A549 (cell line): ENCODE data around the gene RPS24. TPM values are rescaled to one million over a fixed set of nuclear protein-coding genes. Genes with fewer than 3 reads are reported as not detected.

Experiments used
- ATOH8 ChIP-seq: fragments of 250-450 bp; sonication (Bioruptor Pico); IDR thresholded peaks from 2 replicates; pipeline ENCODE4 v1.5.0; 2020; ENCODE audit warnings: low read depth, mild to moderate bottlenecking, moderate library complexity
- BCL3 ChIP-seq: fragments of >200 bp; sonication (Bioruptor Twin); formaldehyde crosslinking; IDR thresholded peaks from 3 replicates; pipeline ENCODE4 v1.6.1; 2016
- BHLHE40 ChIP-seq: IDR thresholded peaks from 2 replicates; pipeline ENCODE4 v1.6.1; 2012; ENCODE audit warnings: low read depth, low read length, inconsistent platforms
- CBX2 ChIP-seq: fragments of 200-600 bp; sonication (generic); IDR thresholded peaks from 2 replicates; pipeline ENCODE4 v1.6.1; 2016; ENCODE audit warnings: low read depth, mild to moderate bottlenecking, borderline replicate concordance
- CBX8 ChIP-seq: fragments of 200-600 bp; sonication (generic); IDR thresholded peaks from 2 replicates; pipeline ENCODE4 v1.6.1; 2016
- CEBPB ChIP-seq, 2 experiments: fragments of >200 bp in 1 of 2; sonication (Bioruptor Twin) in 1 of 2; formaldehyde crosslinking in 1 of 2; IDR thresholded peaks; 2 replicates each; pipeline ENCODE4 v1.6.1; 2012 to 2016
- CHD2 ChIP-seq: fragments of 150-350 bp; IDR thresholded peaks from 2 replicates; pipeline ENCODE4 v1.6.1; 2014; ENCODE audit warnings: low read length; ENCODE audit not compliant: partially characterized antibody
- CHD4 ChIP-seq: fragments of 200-600 bp; sonication (generic); IDR thresholded peaks from 2 replicates; pipeline ENCODE4 v1.6.1; 2016; ENCODE audit warnings: antibody characterized with exemption, mild to moderate bottlenecking, borderline replicate concordance
- EHF ChIP-seq: fragments of 250-450 bp; sonication (Bioruptor Pico); IDR thresholded peaks from 2 replicates; pipeline ENCODE4 v1.5.0; 2020; ENCODE audit warnings: mild to moderate bottlenecking
- EHMT2 ChIP-seq: fragments of 200-600 bp; sonication (generic); IDR thresholded peaks from 2 replicates; pipeline ENCODE4 v1.6.1; 2016; ENCODE audit warnings: antibody characterized with exemption, low read depth, mild to moderate bottlenecking, moderate library complexity
- FOSB ChIP-seq: fragments of 250-450 bp; sonication (Bioruptor Pico); IDR thresholded peaks from 2 replicates; pipeline ENCODE4 v1.5.0; 2020; ENCODE audit warnings: mild to moderate bottlenecking, moderate library complexity
- FOSL2 ChIP-seq, 2 experiments: fragments of 450-650 bp in 1 of 2; fragments of >200 bp in 1 of 2; sonication (Bioruptor Twin) in 1 of 2; formaldehyde crosslinking; IDR thresholded peaks; 2 replicates each; pipeline versions ENCODE4 v1.5.0 to v1.6.1; 2016 to 2020; ENCODE audit warnings: mild to moderate bottlenecking in 1 of 2, moderate library complexity in 1 of 2
- FOXS1 ChIP-seq: fragments of 250-450 bp; sonication (Bioruptor Pico); IDR thresholded peaks from 2 replicates; pipeline ENCODE4 v1.5.0; 2020; ENCODE audit warnings: mild to moderate bottlenecking, moderate library complexity
- GATA3 ChIP-seq: IDR thresholded peaks from 2 replicates; pipeline ENCODE4 v1.6.1; 2012; ENCODE audit warnings: borderline replicate concordance
- HDAC2 ChIP-seq: fragments of 200-600 bp; sonication (generic); IDR thresholded peaks from 2 replicates; pipeline ENCODE4 v1.6.1; 2016
- HES2 ChIP-seq: fragments of >200 bp; sonication (Bioruptor Twin); formaldehyde crosslinking; IDR thresholded peaks from 2 replicates; pipeline ENCODE4 v1.6.1; 2016
- HOXA7 ChIP-seq: fragments of 250-450 bp; sonication (Bioruptor Pico); IDR thresholded peaks from 2 replicates; pipeline ENCODE4 v1.5.0; 2020; ENCODE audit warnings: mild to moderate bottlenecking, moderate library complexity
- HOXB5 ChIP-seq: fragments of 250-450 bp; sonication (Bioruptor Pico); IDR thresholded peaks from 2 replicates; pipeline ENCODE4 v1.5.0; 2020; ENCODE audit warnings: mild to moderate bottlenecking, moderate library complexity
- JUNB ChIP-seq: fragments of >200 bp; sonication (Bioruptor Twin); formaldehyde crosslinking; IDR thresholded peaks from 2 replicates; pipeline ENCODE4 v1.6.1; 2016
- KDM1A ChIP-seq: fragments of 200-600 bp; sonication (generic); IDR thresholded peaks from 2 replicates; pipeline ENCODE4 v1.6.1; 2016; ENCODE audit warnings: low read depth, mild to moderate bottlenecking
- MAFK ChIP-seq: fragments of 450-650 bp; IDR thresholded peaks from 2 replicates; pipeline ENCODE4 v1.6.1; 2014; ENCODE audit not compliant: partially characterized antibody
- MAZ ChIP-seq: fragments of 150-350 bp; IDR thresholded peaks from 2 replicates; pipeline ENCODE4 v1.6.1; 2014; ENCODE audit warnings: antibody characterized with exemption, low read depth, low read length, borderline replicate concordance
- NFE2L2 ChIP-seq: fragments of 150-350 bp; conservative IDR thresholded peaks from 2 replicates; pipeline ENCODE4 v1.6.1; 2014; ENCODE audit warnings: low read length
- NPAS2 ChIP-seq: fragments of 250-450 bp; sonication (Bioruptor Pico); IDR thresholded peaks from 2 replicates; pipeline ENCODE4 v1.8.0; 2022; ENCODE audit warnings: mild to moderate bottlenecking, moderate library complexity, borderline replicate concordance
- POLR2A ChIP-seq: IDR thresholded peaks from 2 replicates; pipeline ENCODE4 v1.6.1; 2012; ENCODE audit warnings: mild to moderate bottlenecking, low read length
- RAD21 ChIP-seq, 2 experiments: fragments of >200 bp in 1 of 2; sonication (Bioruptor Twin) in 1 of 2; formaldehyde crosslinking in 1 of 2; IDR thresholded peaks in 1 of 2; conservative IDR thresholded peaks in 1 of 2; 2 replicates in 1 of 2; 3 replicates in 1 of 2; pipeline ENCODE4 v1.6.1; 2012 to 2018; ENCODE audit warnings: inconsistent platforms in 1 of 2
- RARB ChIP-seq: fragments of 250-450 bp; sonication (Bioruptor Pico); IDR thresholded peaks from 2 replicates; pipeline ENCODE4 v1.8.0; 2021; ENCODE audit warnings: mild to moderate bottlenecking, moderate library complexity
- RFX5 ChIP-seq: fragments of 450-650 bp; IDR thresholded peaks from 2 replicates; pipeline ENCODE4 v1.7.1; 2014; ENCODE audit warnings: antibody characterized with exemption, mild to moderate bottlenecking, moderate library complexity
- RNF2 ChIP-seq: fragments of 200-600 bp; sonication (generic); IDR thresholded peaks from 2 replicates; pipeline ENCODE4 v1.6.1; 2016; ENCODE audit warnings: low read depth, mild to moderate bottlenecking, antibody characterized with exemption, moderate library complexity, borderline replicate concordance
- SMC3 ChIP-seq: fragments of >200 bp; sonication (Bioruptor Twin); formaldehyde crosslinking; IDR thresholded peaks from 3 replicates; pipeline ENCODE4 v1.6.1; 2018; ENCODE audit warnings: inconsistent platforms
- SREBF2 ChIP-seq: fragments of 450-650 bp; IDR thresholded peaks from 2 replicates; pipeline ENCODE4 v1.6.1; 2014; ENCODE audit warnings: mild to moderate bottlenecking, moderate library complexity
- TP53 ChIP-seq: fragments of 250-450 bp; sonication (Bioruptor Pico); IDR thresholded peaks from 2 replicates; pipeline ENCODE4 v1.5.0; 2021; ENCODE audit warnings: mild to moderate bottlenecking, moderate library complexity
- USF2 ChIP-seq: fragments of 450-650 bp; IDR thresholded peaks from 2 replicates; pipeline ENCODE4 v1.6.1; 2014; ENCODE audit warnings: antibody characterized with exemption
- ZC3H11A ChIP-seq: fragments of 450-650 bp; IDR thresholded peaks from 2 replicates; pipeline ENCODE4 v1.6.1; 2014; ENCODE audit warnings: antibody characterized with exemption, mild to moderate bottlenecking
- ZFP36 ChIP-seq: fragments of 450-650 bp; IDR thresholded peaks from 2 replicates; pipeline ENCODE4 v1.6.1; 2014; ENCODE audit warnings: borderline replicate concordance; ENCODE audit not compliant: partially characterized antibody
- ZNF302 ChIP-seq: fragments of 250-450 bp; sonication (Bioruptor Pico); IDR thresholded peaks from 2 replicates; pipeline ENCODE4 v1.9.0; 2021; ENCODE audit warnings: inconsistent platforms, mild to moderate bottlenecking, moderate library complexity
- ZSCAN20 ChIP-seq: fragments of 250-450 bp; sonication (Bioruptor Pico); IDR thresholded peaks from 2 replicates; pipeline ENCODE4 v1.8.0; 2022; ENCODE audit warnings: mild to moderate bottlenecking, moderate library complexity
- polyA plus RNA-seq, 4 experiments: library from polyadenylated mRNA; depleted of rRNA in 3 of 4; stranded (reverse); fragments of >200 nt; fragmentation: RNase III in 1 of 4; extraction: RNeasy Plus Mini Kit Qiagen cat#74134 plus additional on column Dnase treatment in 1 of 4; gene quantifications; 2 replicates in 3 of 4; 3 replicates in 1 of 4; pipeline ENCODE4 v1.2.3, GENCODE V29; 2011 to 2017
- TF ChIP-seq, protein P1 (sequence below): fragments of 200-600 bp; sonication (generic); IDR thresholded peaks from 2 replicates; pipeline ENCODE4 v1.6.1; 2016; ENCODE audit warnings: antibody characterized with exemption, mild to moderate bottlenecking, moderate library complexity

The RPS24 gene
- polyA plus RNA-seq, 2 of the 4 experiments (the other 2 are of a cell fraction): 4,263 to 5,509 TPM

GRCh38 chr10:78029269-78030226 is 4.1 kb upstream of the RPS24 start, which contains the start of gene POLR3A (continued):
- TF ChIP-seq ZSCAN20 (CRISPR knock-in tag) (no peak), RARB (no peak), MAZ (no peak), HES2 (no peak), GATA3 (peak; percentile 13; the same call in 1 of the 2 replicates), SMC3 (peak; percentile 57), NFE2L2 (no peak), CBX2 (no peak), RFX5 (no peak), HDAC2 (no peak), JUNB (no peak), MAFK (no peak), POLR2A (peak; percentile 74), HOXA7 (CRISPR knock-in tag) (no peak), EHF (CRISPR knock-in tag) (no peak), NPAS2 (CRISPR knock-in tag) (no peak), BHLHE40 (no peak), FOSB (CRISPR knock-in tag) (no peak), BCL3 (no peak; the same call in 2 of the 3 replicates), USF2 (peak; percentile 96), KDM1A (no peak), RNF2 (no peak), CHD4 (no peak), SREBF2 (no peak), FOSL2 (IDR thresholded peaks at IDR 0.05) (no peak), FOSL2 (CRISPR knock-in tag; IDR thresholded peaks at IDR 0.05) (no peak), CBX8 (no peak), ZC3H11A (no peak), FOXS1 (no peak), ZNF302 (CRISPR knock-in tag) (no peak), CHD2 (no peak), ATOH8 (no peak), HOXB5 (CRISPR knock-in tag) (no peak; the same call in 1 of the 2 replicates), RAD21 (conservative IDR thresholded peaks at IDR 0.05 in 1 of 2, IDR thresholded peaks at IDR 0.05 in 1 of 2) (peak; percentile 44 to 62; a peak in 4 of 5 replicates), CEBPB (IDR thresholded peaks at IDR 0.05) (no peak), TP53 (CRISPR knock-in tag) (no peak), EHMT2 (no peak), ZFP36 (no peak)
- TF ChIP-seq, protein P1, sequence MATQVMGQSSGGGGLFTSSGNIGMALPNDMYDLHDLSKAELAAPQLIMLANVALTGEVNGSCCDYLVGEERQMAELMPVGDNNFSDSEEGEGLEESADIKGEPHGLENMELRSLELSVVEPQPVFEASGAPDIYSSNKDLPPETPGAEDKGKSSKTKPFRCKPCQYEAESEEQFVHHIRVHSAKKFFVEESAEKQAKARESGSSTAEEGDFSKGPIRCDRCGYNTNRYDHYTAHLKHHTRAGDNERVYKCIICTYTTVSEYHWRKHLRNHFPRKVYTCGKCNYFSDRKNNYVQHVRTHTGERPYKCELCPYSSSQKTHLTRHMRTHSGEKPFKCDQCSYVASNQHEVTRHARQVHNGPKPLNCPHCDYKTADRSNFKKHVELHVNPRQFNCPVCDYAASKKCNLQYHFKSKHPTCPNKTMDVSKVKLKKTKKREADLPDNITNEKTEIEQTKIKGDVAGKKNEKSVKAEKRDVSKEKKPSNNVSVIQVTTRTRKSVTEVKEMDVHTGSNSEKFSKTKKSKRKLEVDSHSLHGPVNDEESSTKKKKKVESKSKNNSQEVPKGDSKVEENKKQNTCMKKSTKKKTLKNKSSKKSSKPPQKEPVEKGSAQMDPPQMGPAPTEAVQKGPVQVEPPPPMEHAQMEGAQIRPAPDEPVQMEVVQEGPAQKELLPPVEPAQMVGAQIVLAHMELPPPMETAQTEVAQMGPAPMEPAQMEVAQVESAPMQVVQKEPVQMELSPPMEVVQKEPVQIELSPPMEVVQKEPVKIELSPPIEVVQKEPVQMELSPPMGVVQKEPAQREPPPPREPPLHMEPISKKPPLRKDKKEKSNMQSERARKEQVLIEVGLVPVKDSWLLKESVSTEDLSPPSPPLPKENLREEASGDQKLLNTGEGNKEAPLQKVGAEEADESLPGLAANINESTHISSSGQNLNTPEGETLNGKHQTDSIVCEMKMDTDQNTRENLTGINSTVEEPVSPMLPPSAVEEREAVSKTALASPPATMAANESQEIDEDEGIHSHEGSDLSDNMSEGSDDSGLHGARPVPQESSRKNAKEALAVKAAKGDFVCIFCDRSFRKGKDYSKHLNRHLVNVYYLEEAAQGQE: 0 out of 2 replicates have a peak, but pooled peaks have one; percentile 5
